CD4-positive, alpha-beta T cell (primary cell): Measurements from ENCODE around the gene HOXA3. TPM values are rescaled to one million over a fixed set of nuclear protein-coding genes. Genes with fewer than 3 reads are reported as not detected.

ENCODE experiments used
- ATAC-seq: fragments of 200-7000 bp; cut with Tn5 transposase; one replicate; pipeline ENCODE4 v1.10.0; 2022; ENCODE audit warnings: mild to moderate bottlenecking; ENCODE audit not compliant: poor library complexity
- CTCF ChIA-PET: fragments of 350-600 bp; sonication (Branson Sonifier 250); formaldehyde crosslinking; loops from one replicate; lab custom pipeline; 2021; ENCODE audit warnings: antibody characterized with exemption, inconsistent platforms; lab: Charles Lee
- POLR2A ChIA-PET: fragments of 350-600 bp; sonication (Branson Sonifier 250); formaldehyde crosslinking; loops from one replicate; lab custom pipeline; 2021; ENCODE audit warnings: antibody characterized with exemption, inconsistent platforms; lab: Charles Lee
- DNase-seq, 14 experiments: peaks; one replicate each; pipeline ENCODE4 v3.0.0-alpha.2; 2013 to 2020; ENCODE audit warnings: mixed read lengths in 2 of 14
- H3K27ac ChIP-seq, 2 donors: one replicate each; pipeline versions ENCODE4 v1.5.1 to v1.7.0; 2013; ENCODE audit warnings: low read length in 2 of 2, low read depth in 1 of 2, mild to moderate bottlenecking in 1 of 2
- H3K27me3 ChIP-seq, 2 experiments: 1 replicate in 1 of 2; 2 replicates in 1 of 2; pipeline versions ENCODE4 v1.6.1 to v1.7.0; 2013; ENCODE audit warnings: low read length in 2 of 2, control low read depth in 1 of 2, mild to moderate bottlenecking in 1 of 2, moderate library complexity in 1 of 2; ENCODE audit not compliant: insufficient read depth in 2 of 2, control insufficient read depth in 1 of 2
- H3K36me3 ChIP-seq: one replicate; pipeline ENCODE4 v1.6.1; 2013; ENCODE audit warnings: low read length, control low read depth; ENCODE audit not compliant: insufficient read depth
- H3K4me1 ChIP-seq: one replicate; pipeline ENCODE4 v1.6.1; 2013; ENCODE audit warnings: low read length, control low read depth; ENCODE audit not compliant: insufficient read depth
- H3K4me3 ChIP-seq: one replicate; pipeline ENCODE4 v1.5.1; 2013; ENCODE audit warnings: mild to moderate bottlenecking, low read length, moderate library complexity
- H3K9me3 ChIP-seq, 2 experiments: 1 replicate in 1 of 2; 2 replicates in 1 of 2; pipeline versions ENCODE4 v1.6.1 to v1.7.0; 2013; ENCODE audit warnings: low read length in 2 of 2, mild to moderate bottlenecking in 2 of 2, control low read depth in 1 of 2, moderate library complexity in 1 of 2; ENCODE audit not compliant: control insufficient read depth in 1 of 2, insufficient read depth in 1 of 2
- H3K27ac Mint-ChIP-seq: one replicate; pipeline ENCODE4 v1.8.0; 2020; ENCODE audit warnings: mixed read lengths
- H3K27me3 Mint-ChIP-seq: one replicate; pipeline ENCODE4 v1.8.0; 2021; ENCODE audit warnings: mixed read lengths
- H3K36me3 Mint-ChIP-seq: one replicate; pipeline ENCODE4 v1.8.0; 2021; ENCODE audit warnings: low read depth, mixed read lengths
- H3K4me1 Mint-ChIP-seq: one replicate; pipeline ENCODE4 v1.8.0; 2021; ENCODE audit warnings: low read depth, mixed read lengths
- H3K4me3 Mint-ChIP-seq: one replicate; pipeline ENCODE4 v1.8.0; 2020; ENCODE audit warnings: mild to moderate bottlenecking, mixed read lengths
- H3K9me3 Mint-ChIP-seq: one replicate; pipeline ENCODE4 v1.8.0; 2020; ENCODE audit warnings: mixed read lengths
- CTCF ChIP-seq: fragments of 200-600 bp; IDR thresholded peaks from one replicate; pipeline ENCODE4 v1.8.0; 2022; ENCODE audit warnings: antibody characterized with exemption, mild to moderate bottlenecking
- intact Hi-C, 2 experiments: fragments of 100-400 bp; cut with DNase I in 1 of 2; cut with micrococcal nuclease in 1 of 2; formaldehyde crosslinking; loops; one replicate each; pipeline versions ENCODE4 v1.15.1 to v1.9.0; 2023 to 2025; cut with DNase I, micrococcal nuclease
- total RNA-seq, 174 experiments: library from RNA in 2 of 174; stranded (reverse) in 2 of 174; gene quantifications; one replicate each; pipeline ENCODE4 v1.2.3 and lab custom pipeline; 2021 to 2026

The HOXA3 gene
- total RNA-seq, 2 experiments from 2014 or later, result not detected

GRCh38 chr7:27175626-27176523, 23.5 kb upstream of the HOXA3 start:
- H3K4me1 Mint-ChIP-seq, result peaks cover 27% of the 10 kb centered on the region
- no peak overlapping the region for H3K4me3 ChIP-seq
- peaks cover 5 to 56% of the 10 kb centered on the region in 2 experiments for H3K9me3 ChIP-seq
- no peaks in the 10 kb centered on the region for H3K36me3 Mint-ChIP-seq
- peak in 2 of 14 experiments; percentile 10 to 27 for DNase-seq
- H3K36me3 ChIP-seq, result no peaks in the 10 kb centered on the region
- peaks cover 86% of the 10 kb centered on the region for H3K27me3 Mint-ChIP-seq
- H3K4me3 Mint-ChIP-seq, result no peak overlapping the region
- peaks cover 76 to 95% of the 10 kb centered on the region in 2 experiments for H3K27me3 ChIP-seq
- H3K27ac ChIP-seq, result no peak overlapping the region
- no peaks in the 10 kb centered on the region for H3K9me3 Mint-ChIP-seq
- no peak for TF ChIP-seq CTCF
- no peak overlapping the region for H3K27ac Mint-ChIP-seq
- intact Hi-C loops, result loop anchor here in 1 of 2 experiments (5.0 kb wide), 1 partner anchor 1224 kb away; no protein-coding TSS in a partner anchor
- peaks cover 45% of the 10 kb centered on the region for H3K4me1 ChIP-seq
- ChIA-PET CTCF (interaction anchor here (1.2 to 2.2 kb wide), 2 partner anchors 25 to 1281 kb away, joined by 3 to 8 read pairs; no protein-coding TSS in a partner anchor), POLR2A (interaction anchor here (1.0 kb wide), 2 partner anchors 9 to 10 kb away, joined by 3 read pairs; partner anchors contain the start of gene HOXA11)
- ATAC-seq, result no peak

- ChIA-PET POLR2A (interaction anchor here (0.7 kb wide), 1 partner anchor 9 kb away, joined by 3 read pairs; no protein-coding TSS in a partner anchor), CTCF (interaction anchor here (0.9 kb wide), 1 partner anchor 24 kb away, joined by 3 read pairs; no protein-coding TSS in a partner anchor)
- no peak overlapping the region for H3K27ac Mint-ChIP-seq
- peak overlapping the region; percentile 65 for H3K4me3 Mint-ChIP-seq
- DNase-seq (peak in 3 of 14 experiments; percentile 0 to 32 (median 6)), ATAC-seq (no peak)
- H3K27me3 Mint-ChIP-seq, result peaks cover 88% of the 10 kb centered on the region
- H3K27ac ChIP-seq, result no peak overlapping the region
- peaks cover 33% of the 10 kb centered on the region for H3K4me1 Mint-ChIP-seq
- H3K4me3 ChIP-seq, result no peak overlapping the region
- H3K36me3 ChIP-seq, result no peaks in the 10 kb centered on the region
- peaks cover 73 to 95% of the 10 kb centered on the region in 2 experiments for H3K27me3 ChIP-seq
- intact Hi-C loops, result loop anchor here in 1 of 2 experiments (5.0 kb wide), 1 partner anchor 1223 kb away; no protein-coding TSS in a partner anchor
- H3K36me3 Mint-ChIP-seq, result no peaks in the 10 kb centered on the region
- peaks cover 5 to 50% of the 10 kb centered on the region in 2 experiments for H3K9me3 ChIP-seq
- peaks cover 47% of the 10 kb centered on the region for H3K4me1 ChIP-seq
- no peaks in the 10 kb centered on the region for H3K9me3 Mint-ChIP-seq
- TF ChIP-seq CTCF, result no peak
Observed at GRCh38 chr7:27174874-27175625, 22.7 kb upstream of the HOXA3 start.
